ENCODE data around the gene ASAP3. TPM values are rescaled to one million over a fixed set of nuclear protein-coding genes. Genes with fewer than 3 reads are reported as not detected.

Gene ASAP3
- total and polyA plus RNA-seq, 2 of the 13 experiments (the other 11 are each of a cell fraction or from before 2014, with no cell fraction given): 32.6 to 37.0 TPM

DNA sequence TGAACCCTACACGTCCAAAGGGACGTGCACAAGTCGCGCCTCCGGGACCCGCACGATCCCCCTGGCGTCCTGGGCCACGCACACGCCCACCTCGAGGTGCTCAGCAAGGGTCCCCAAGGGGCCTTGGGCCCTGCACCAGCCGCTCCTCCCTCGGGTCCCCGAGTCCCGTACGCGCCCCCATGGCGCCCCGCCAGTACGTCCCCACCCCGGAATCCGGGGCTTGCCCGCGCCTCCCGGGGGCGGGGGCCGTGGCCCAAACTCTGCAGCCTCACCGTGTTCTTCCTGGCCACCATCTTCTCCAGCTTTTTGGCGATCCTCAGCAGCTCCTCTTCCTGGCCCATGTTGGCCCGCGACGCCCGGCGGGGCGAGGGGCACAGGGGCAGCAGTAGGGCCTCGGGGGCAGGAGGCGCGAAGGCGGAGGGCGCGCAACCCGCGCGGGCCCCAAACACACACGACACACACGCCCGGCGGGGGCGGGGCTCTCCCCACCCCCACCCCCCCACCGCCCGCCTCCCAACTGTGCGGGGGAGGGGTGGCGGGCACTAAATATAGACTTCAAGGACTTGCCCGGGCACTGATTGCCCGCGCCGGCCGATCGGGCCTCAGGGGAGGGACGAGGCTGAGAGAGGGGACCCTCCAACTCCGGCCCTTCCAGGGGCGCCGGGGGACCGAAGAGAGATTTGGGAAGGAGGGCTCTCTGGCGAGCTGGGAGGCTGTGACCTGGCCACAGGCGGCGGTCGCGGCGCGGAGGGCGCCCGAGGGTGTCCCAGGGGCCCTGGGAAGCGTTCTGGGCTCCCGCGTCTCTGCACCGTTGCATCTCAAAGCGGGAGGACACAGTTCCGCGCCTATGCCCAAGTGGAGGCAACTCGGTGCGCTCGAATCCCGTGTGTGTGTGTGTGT, 59.4 kb downstream of the ASAP3 start, which contains the start of gene TCEA3 (continued):
- TF ChIP-seq ZNF788 (CRISPR knock-in tag; IDR thresholded peaks at IDR 0.05; ENCODE audit: borderline replicate concordance): peak; percentile 44; the same call in 1 of the 2 replicates
- TF ChIP-seq ZNF782 (CRISPR knock-in tag; IDR thresholded peaks at IDR 0.05; ENCODE audit: borderline replicate concordance): peak; percentile 21; the same call in 1 of the 2 replicates
- TF ChIP-seq, protein P1, sequence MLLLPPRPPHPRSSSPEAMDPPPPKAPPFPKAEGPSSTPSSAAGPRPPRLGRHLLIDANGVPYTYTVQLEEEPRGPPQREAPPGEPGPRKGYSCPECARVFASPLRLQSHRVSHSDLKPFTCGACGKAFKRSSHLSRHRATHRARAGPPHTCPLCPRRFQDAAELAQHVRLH (CRISPR knock-in tag; IDR thresholded peaks at IDR 0.05; ENCODE audit: borderline replicate concordance, low read depth): no peak
- no peak for TF ChIP-seq ZNF562 (CRISPR knock-in tag; IDR thresholded peaks at IDR 0.05; ENCODE audit: borderline replicate concordance)
- TF ChIP-seq, protein P2, sequence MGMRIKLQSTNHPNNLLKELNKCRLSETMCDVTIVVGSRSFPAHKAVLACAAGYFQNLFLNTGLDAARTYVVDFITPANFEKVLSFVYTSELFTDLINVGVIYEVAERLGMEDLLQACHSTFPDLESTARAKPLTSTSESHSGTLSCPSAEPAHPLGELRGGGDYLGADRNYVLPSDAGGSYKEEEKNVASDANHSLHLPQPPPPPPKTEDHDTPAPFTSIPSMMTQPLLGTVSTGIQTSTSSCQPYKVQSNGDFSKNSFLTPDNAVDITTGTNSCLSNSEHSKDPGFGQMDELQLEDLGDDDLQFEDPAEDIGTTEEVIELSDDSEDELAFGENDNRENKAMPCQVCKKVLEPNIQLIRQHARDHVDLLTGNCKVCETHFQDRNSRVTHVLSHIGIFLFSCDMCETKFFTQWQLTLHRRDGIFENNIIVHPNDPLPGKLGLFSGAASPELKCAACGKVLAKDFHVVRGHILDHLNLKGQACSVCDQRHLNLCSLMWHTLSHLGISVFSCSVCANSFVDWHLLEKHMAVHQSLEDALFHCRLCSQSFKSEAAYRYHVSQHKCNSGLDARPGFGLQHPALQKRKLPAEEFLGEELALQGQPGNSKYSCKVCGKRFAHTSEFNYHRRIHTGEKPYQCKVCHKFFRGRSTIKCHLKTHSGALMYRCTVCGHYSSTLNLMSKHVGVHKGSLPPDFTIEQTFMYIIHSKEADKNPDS (CRISPR knock-in tag; IDR thresholded peaks at IDR 0.05): no peak
- TF ChIP-seq, protein P3, sequence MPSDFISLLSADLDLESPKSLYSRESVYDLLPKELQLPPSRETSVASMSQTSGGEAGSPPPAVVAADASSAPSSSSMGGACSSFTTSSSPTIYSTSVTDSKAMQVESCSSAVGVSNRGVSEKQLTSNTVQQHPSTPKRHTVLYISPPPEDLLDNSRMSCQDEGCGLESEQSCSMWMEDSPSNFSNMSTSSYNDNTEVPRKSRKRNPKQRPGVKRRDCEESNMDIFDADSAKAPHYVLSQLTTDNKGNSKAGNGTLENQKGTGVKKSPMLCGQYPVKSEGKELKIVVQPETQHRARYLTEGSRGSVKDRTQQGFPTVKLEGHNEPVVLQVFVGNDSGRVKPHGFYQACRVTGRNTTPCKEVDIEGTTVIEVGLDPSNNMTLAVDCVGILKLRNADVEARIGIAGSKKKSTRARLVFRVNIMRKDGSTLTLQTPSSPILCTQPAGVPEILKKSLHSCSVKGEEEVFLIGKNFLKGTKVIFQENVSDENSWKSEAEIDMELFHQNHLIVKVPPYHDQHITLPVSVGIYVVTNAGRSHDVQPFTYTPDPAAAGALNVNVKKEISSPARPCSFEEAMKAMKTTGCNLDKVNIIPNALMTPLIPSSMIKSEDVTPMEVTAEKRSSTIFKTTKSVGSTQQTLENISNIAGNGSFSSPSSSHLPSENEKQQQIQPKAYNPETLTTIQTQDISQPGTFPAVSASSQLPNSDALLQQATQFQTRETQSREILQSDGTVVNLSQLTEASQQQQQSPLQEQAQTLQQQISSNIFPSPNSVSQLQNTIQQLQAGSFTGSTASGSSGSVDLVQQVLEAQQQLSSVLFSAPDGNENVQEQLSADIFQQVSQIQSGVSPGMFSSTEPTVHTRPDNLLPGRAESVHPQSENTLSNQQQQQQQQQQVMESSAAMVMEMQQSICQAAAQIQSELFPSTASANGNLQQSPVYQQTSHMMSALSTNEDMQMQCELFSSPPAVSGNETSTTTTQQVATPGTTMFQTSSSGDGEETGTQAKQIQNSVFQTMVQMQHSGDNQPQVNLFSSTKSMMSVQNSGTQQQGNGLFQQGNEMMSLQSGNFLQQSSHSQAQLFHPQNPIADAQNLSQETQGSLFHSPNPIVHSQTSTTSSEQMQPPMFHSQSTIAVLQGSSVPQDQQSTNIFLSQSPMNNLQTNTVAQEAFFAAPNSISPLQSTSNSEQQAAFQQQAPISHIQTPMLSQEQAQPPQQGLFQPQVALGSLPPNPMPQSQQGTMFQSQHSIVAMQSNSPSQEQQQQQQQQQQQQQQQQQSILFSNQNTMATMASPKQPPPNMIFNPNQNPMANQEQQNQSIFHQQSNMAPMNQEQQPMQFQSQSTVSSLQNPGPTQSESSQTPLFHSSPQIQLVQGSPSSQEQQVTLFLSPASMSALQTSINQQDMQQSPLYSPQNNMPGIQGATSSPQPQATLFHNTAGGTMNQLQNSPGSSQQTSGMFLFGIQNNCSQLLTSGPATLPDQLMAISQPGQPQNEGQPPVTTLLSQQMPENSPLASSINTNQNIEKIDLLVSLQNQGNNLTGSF (CRISPR knock-in tag; IDR thresholded peaks at IDR 0.05): no peak
- no peak for TF ChIP-seq ZNF33A (CRISPR knock-in tag; IDR thresholded peaks at IDR 0.05; ENCODE audit: borderline replicate concordance)
- no peak for TF ChIP-seq EED (CRISPR knock-in tag; IDR thresholded peaks at IDR 0.05)
- TF ChIP-seq, protein P4, sequence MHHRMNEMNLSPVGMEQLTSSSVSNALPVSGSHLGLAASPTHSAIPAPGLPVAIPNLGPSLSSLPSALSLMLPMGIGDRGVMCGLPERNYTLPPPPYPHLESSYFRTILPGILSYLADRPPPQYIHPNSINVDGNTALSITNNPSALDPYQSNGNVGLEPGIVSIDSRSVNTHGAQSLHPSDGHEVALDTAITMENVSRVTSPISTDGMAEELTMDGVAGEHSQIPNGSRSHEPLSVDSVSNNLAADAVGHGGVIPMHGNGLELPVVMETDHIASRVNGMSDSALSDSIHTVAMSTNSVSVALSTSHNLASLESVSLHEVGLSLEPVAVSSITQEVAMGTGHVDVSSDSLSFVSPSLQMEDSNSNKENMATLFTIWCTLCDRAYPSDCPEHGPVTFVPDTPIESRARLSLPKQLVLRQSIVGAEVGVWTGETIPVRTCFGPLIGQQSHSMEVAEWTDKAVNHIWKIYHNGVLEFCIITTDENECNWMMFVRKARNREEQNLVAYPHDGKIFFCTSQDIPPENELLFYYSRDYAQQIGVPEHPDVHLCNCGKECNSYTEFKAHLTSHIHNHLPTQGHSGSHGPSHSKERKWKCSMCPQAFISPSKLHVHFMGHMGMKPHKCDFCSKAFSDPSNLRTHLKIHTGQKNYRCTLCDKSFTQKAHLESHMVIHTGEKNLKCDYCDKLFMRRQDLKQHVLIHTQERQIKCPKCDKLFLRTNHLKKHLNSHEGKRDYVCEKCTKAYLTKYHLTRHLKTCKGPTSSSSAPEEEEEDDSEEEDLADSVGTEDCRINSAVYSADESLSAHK (CRISPR knock-in tag; IDR thresholded peaks at IDR 0.05; ENCODE audit: borderline replicate concordance): no peak
- no peak for TF ChIP-seq ZNF382 (CRISPR knock-in tag; IDR thresholded peaks at IDR 0.05; ENCODE audit: borderline replicate concordance)
- no peak for TF ChIP-seq BHLHE40 (IDR thresholded peaks at IDR 0.05; ENCODE audit: low read length)
- TF ChIP-seq, protein P5, sequence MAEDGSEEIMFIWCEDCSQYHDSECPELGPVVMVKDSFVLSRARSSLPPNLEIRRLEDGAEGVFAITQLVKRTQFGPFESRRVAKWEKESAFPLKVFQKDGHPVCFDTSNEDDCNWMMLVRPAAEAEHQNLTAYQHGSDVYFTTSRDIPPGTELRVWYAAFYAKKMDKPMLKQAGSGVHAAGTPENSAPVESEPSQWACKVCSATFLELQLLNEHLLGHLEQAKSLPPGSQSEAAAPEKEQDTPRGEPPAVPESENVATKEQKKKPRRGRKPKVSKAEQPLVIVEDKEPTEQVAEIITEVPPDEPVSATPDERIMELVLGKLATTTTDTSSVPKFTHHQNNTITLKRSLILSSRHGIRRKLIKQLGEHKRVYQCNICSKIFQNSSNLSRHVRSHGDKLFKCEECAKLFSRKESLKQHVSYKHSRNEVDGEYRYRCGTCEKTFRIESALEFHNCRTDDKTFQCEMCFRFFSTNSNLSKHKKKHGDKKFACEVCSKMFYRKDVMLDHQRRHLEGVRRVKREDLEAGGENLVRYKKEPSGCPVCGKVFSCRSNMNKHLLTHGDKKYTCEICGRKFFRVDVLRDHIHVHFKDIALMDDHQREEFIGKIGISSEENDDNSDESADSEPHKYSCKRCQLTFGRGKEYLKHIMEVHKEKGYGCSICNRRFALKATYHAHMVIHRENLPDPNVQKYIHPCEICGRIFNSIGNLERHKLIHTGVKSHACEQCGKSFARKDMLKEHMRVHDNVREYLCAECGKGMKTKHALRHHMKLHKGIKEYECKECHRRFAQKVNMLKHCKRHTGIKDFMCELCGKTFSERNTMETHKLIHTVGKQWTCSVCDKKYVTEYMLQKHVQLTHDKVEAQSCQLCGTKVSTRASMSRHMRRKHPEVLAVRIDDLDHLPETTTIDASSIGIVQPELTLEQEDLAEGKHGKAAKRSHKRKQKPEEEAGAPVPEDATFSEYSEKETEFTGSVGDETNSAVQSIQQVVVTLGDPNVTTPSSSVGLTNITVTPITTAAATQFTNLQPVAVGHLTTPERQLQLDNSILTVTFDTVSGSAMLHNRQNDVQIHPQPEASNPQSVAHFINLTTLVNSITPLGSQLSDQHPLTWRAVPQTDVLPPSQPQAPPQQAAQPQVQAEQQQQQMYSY (CRISPR knock-in tag; IDR thresholded peaks at IDR 0.05): no peak

All from HepG2 (cell line).